ENCODE data around the gene CACNA1G. TPM values are rescaled to one million over a fixed set of nuclear protein-coding genes. Genes with fewer than 3 reads are reported as not detected.

The CACNA1G gene
- total RNA-seq, 1 donor, result under 0.01 TPM

DNA sequence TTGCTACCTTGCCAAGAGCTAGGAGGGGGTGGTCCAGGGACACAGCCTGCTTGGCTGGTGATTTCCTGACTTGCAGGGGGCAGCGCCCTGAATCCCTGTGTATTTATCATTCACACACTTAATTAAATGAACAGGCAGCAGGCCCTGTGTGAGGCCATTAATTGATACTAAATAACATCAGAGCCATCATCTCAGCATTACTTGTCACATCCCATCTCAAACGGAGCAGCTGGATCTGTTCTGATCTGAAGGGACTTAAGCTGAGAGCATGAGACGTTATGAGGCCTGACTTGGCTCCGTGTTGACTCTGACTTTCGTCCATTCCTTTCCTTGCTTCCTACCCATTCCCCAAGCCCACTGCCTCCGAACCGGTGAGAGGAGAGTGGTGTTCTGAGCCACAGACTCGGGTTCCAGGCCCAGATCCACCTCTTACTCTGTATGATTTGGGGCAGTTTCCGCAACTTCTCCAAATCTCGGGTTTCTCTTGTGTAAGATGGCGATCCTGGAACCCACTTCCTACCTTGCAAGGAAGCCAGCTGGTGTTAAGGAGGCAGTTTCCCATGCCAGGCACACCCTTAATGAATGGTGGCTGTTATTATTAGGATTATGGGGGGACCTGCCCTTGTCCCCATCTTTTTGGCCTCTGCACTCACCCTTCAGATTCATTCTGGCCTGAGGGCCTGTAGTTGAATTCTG lies 33.8 kb downstream of the CACNA1G start:
- Histone ChIP-seq H3K4me1 (ENCODE audit: insufficient read depth, low read length) (no peaks in the 10 kb centered on the region), H4K20me1 (ENCODE audit: insufficient read depth, low read length) (no peaks in the 10 kb centered on the region)

DNA sequence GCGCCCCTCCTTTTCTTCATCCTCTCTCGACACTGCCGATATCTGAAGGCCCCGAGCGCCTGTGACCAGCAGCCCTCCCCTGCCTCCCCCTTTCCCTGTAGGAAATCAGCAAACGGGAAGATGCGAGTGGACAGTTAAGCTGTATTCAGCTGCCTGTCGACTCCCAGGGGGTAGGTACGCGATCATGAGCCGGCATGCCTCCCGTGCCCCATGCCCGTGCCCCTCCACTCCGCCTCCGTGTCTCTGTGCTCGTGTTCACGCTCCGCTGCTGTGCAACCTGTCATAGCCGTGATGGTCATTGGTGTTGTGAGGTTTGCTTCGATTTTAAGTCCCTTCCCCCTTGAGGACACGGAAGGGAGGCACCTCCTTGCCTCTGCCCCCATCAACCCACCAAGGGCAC lies 34.4 kb downstream of the CACNA1G start:
- Histone ChIP-seq H3K27me3 (ENCODE audit: insufficient read depth, low read length) (no peaks in the 10 kb centered on the region), H3K9me3 (ENCODE audit: low read depth, low read length) (no peaks in the 10 kb centered on the region), H3K4me1 (ENCODE audit: insufficient read depth, low read length) (no peaks in the 10 kb centered on the region), H4K20me1 (ENCODE audit: insufficient read depth, low read length) (no peaks in the 10 kb centered on the region), H3K27ac (ENCODE audit: low read depth, low read length) (no peak overlapping the region), H3K36me3 (ENCODE audit: insufficient read depth, low read length) (no peaks in the 10 kb centered on the region), H3K79me2 (ENCODE audit: insufficient read depth, low read length) (no peaks in the 10 kb centered on the region), H2AFZ (ENCODE audit: low read length) (no peak overlapping the region), H3K4me2 (ENCODE audit: insufficient read depth, low read length) (no peak overlapping the region), H3K4me3 (ENCODE audit: insufficient read depth, low read length) (no peak overlapping the region)
- TF ChIP-seq, protein P1, sequence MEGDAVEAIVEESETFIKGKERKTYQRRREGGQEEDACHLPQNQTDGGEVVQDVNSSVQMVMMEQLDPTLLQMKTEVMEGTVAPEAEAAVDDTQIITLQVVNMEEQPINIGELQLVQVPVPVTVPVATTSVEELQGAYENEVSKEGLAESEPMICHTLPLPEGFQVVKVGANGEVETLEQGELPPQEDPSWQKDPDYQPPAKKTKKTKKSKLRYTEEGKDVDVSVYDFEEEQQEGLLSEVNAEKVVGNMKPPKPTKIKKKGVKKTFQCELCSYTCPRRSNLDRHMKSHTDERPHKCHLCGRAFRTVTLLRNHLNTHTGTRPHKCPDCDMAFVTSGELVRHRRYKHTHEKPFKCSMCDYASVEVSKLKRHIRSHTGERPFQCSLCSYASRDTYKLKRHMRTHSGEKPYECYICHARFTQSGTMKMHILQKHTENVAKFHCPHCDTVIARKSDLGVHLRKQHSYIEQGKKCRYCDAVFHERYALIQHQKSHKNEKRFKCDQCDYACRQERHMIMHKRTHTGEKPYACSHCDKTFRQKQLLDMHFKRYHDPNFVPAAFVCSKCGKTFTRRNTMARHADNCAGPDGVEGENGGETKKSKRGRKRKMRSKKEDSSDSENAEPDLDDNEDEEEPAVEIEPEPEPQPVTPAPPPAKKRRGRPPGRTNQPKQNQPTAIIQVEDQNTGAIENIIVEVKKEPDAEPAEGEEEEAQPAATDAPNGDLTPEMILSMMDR (IDR thresholded peaks at IDR 0.05; ENCODE audit: extremely low read depth, low read depth, low read length), result no peak
- DNase-seq (ENCODE audit: insufficient read length, low spot score, missing footprints), result no peak

More for the DNA sequence above, 33.8 kb downstream of the CACNA1G start:
- TF ChIP-seq, protein P1 (IDR thresholded peaks at IDR 0.05; ENCODE audit: extremely low read depth, low read depth, low read length), result no peak
- Histone ChIP-seq H3K36me3 (ENCODE audit: insufficient read depth, low read length) (no peaks in the 10 kb centered on the region), H3K4me2 (ENCODE audit: insufficient read depth, low read length) (no peak overlapping the region), H3K4me3 (ENCODE audit: insufficient read depth, low read length) (no peak overlapping the region), H3K27ac (ENCODE audit: low read depth, low read length) (no peak overlapping the region), H3K9me3 (ENCODE audit: low read depth, low read length) (no peaks in the 10 kb centered on the region), H2AFZ (ENCODE audit: low read length) (no peak overlapping the region), H3K27me3 (ENCODE audit: insufficient read depth, low read length) (no peaks in the 10 kb centered on the region), H3K79me2 (ENCODE audit: insufficient read depth, low read length) (no peaks in the 10 kb centered on the region)
- DNase-seq (ENCODE audit: insufficient read length, low spot score, missing footprints), result no peak

DNA sequence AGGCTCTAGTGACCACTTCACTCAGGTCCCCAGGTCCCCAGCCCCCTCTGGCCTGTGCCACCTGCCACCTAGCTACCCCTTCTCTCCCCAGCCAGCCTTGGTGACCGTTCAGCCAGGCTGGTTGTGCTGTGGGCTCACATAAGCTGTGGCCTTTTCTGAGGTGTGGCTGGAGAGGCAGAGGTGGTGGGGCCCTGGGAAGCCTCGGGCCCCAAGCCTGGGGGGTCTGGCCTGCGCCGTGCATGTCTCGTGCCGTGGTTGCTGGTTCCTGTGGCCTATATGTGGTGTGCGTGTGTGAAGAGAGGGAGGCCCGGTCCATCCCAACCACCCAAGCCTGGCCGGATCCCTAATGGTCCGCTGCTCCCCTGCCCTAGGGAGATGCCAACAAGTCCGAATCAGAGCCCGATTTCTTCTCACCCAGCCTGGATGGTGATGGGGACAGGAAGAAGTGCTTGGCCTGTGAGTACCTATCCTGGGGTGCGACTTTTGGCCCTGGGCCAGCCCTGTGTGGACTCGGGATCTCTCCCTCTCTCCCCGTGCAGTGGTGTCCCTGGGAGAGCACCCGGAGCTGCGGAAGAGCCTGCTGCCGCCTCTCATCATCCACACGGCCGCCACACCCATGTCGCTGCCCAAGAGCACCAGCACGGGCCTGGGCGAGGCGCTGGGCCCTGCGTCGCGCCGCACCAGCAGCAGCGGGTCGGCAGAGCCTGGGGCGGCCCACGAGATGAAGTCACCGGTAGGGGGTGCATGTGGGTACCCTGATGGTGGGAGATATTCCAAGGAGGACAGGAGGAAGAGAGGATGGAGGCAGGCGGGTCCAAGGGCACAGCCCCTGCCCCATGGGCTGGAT lies 35.9 kb downstream of the CACNA1G start:
- TF ChIP-seq, protein P1 (IDR thresholded peaks at IDR 0.05; ENCODE audit: extremely low read depth, low read depth, low read length), result no peak
- H3K4me2 ChIP-seq (ENCODE audit: insufficient read depth, low read length), result no peak overlapping the region
- no peaks in the 10 kb centered on the region for H3K9me3 ChIP-seq (ENCODE audit: low read depth, low read length)
- no peaks in the 10 kb centered on the region for H3K4me1 ChIP-seq (ENCODE audit: insufficient read depth, low read length)
- H3K4me3 ChIP-seq (ENCODE audit: insufficient read depth, low read length), result no peak overlapping the region
- no peaks in the 10 kb centered on the region for H3K79me2 ChIP-seq (ENCODE audit: insufficient read depth, low read length)
- no peaks in the 10 kb centered on the region for H4K20me1 ChIP-seq (ENCODE audit: insufficient read depth, low read length)
- H2AFZ ChIP-seq (ENCODE audit: low read length), result no peak overlapping the region
- no peak overlapping the region for H3K27ac ChIP-seq (ENCODE audit: low read depth, low read length)
- H3K36me3 ChIP-seq (ENCODE audit: insufficient read depth, low read length), result no peaks in the 10 kb centered on the region
- H3K27me3 ChIP-seq (ENCODE audit: insufficient read depth, low read length), result no peaks in the 10 kb centered on the region
- DNase-seq (ENCODE audit: insufficient read length, low spot score, missing footprints), result no peak

DNA sequence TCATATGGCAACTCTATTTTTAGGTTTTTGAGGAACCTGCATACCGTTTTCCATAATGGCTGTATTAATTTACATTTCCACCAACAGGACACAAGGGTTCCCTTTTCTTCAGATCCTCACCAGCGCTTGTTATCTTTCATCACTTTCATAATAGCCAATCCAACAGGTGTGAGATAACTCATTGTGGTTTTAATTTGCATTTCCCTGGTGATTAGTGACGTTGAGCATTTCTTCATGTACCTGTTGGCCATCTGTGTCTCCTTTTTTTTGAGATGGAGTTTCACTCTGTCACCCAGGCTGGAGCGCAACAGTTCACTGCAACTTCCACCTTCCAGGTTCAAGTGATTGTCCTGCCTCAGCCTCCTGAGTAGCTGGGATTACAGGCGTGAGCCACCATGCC lies 38.0 kb downstream of the CACNA1G start:
- Histone ChIP-seq H3K27me3 (ENCODE audit: insufficient read depth, low read length) (no peaks in the 10 kb centered on the region), H2AFZ (ENCODE audit: low read length) (no peak overlapping the region), H3K27ac (ENCODE audit: low read depth, low read length) (no peak overlapping the region), H3K36me3 (ENCODE audit: insufficient read depth, low read length) (no peaks in the 10 kb centered on the region), H3K4me1 (ENCODE audit: insufficient read depth, low read length) (no peaks in the 10 kb centered on the region), H3K4me3 (ENCODE audit: insufficient read depth, low read length) (no peak overlapping the region), H3K4me2 (ENCODE audit: insufficient read depth, low read length) (no peak overlapping the region), H3K9me3 (ENCODE audit: low read depth, low read length) (no peaks in the 10 kb centered on the region), H3K79me2 (ENCODE audit: insufficient read depth, low read length) (no peaks in the 10 kb centered on the region), H4K20me1 (ENCODE audit: insufficient read depth, low read length) (no peaks in the 10 kb centered on the region)
- no peak for DNase-seq (ENCODE audit: insufficient read length, low spot score, missing footprints)
- TF ChIP-seq, protein P1 (IDR thresholded peaks at IDR 0.05; ENCODE audit: extremely low read depth, low read depth, low read length), result no peak
